ENCODE measurements around the gene ATXN1. TPM values are rescaled to one million over a fixed set of nuclear protein-coding genes. Genes with fewer than 3 reads are reported as not detected.

The ATXN1 gene
- total and polyA plus RNA-seq, 3 donors from 2014 or later, result 12.8 to 84.1 (median 64.3) TPM

GRCh38 chr6:16625291-16626265 is 135.7 kb downstream of the ATXN1 start:
- Histone ChIP-seq H3K4me1 (no peaks in the 10 kb centered on the region), H3K4me3 (no peak overlapping the region), H3K27me3 (no peaks in the 10 kb centered on the region), H3K9me3 (no peaks in the 10 kb centered on the region), H3K27ac (no peak overlapping the region), H3K36me3 (ENCODE audit: low read depth, missing control alignments) (no peaks in the 10 kb centered on the region)
- whole genome bisulfite sequencing, 2 donors, result 75 to 78% methylated on average over 10 of the region's 10 CpGs
- no peak for DNase-seq
- intact Hi-C loops (cut with DNase I; ENCODE audit: low total_unique reads), result no loop called here
- no peak for TF ChIP-seq POLR2A (IDR thresholded peaks at IDR 0.05)

DNA sequence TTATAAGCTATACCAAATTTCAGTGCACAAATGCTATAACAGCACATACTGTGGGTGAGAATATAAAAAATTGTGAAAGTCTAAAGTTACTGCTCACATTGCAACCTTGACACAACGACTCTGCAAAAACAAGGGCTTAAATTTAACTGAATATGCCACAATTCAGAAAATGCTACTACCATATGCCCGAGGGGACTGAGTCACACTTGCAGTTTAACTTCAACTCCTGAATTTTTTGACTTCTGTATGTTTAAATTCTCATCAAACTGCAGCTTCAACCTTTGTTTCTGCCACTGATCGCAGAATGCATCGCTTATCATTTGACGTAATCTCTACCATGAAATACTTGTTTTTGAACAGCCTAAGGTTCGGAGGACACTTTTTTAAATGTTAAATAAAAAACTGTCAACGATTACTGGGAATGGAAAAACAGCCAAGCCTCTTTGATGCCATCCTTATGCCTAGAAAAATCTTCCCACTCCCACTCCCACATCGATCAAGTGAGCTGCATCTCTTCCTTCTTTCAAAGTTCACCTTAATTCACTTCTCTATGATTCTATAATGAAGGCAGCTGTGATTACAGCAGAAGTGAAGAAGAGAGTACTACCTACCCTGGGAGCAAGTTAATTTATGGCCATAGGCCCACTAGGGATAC is 136.5 kb downstream of the ATXN1 start:
- Histone ChIP-seq H3K36me3 (ENCODE audit: low read depth, missing control alignments) (no peaks in the 10 kb centered on the region), H3K27me3 (no peaks in the 10 kb centered on the region), H3K27ac (no peak overlapping the region), H3K9me3 (no peaks in the 10 kb centered on the region), H3K4me3 (no peak overlapping the region), H3K4me1 (no peaks in the 10 kb centered on the region)
- intact Hi-C loops (cut with DNase I; ENCODE audit: low total_unique reads), result no loop called here
- no peak for DNase-seq
- 83 to 89% methylated on average over 8 of the region's 8 CpGs for WGBS, 2 donors
- no peak for TF ChIP-seq POLR2A (IDR thresholded peaks at IDR 0.05)
- TF ChIP-seq, protein P1, sequence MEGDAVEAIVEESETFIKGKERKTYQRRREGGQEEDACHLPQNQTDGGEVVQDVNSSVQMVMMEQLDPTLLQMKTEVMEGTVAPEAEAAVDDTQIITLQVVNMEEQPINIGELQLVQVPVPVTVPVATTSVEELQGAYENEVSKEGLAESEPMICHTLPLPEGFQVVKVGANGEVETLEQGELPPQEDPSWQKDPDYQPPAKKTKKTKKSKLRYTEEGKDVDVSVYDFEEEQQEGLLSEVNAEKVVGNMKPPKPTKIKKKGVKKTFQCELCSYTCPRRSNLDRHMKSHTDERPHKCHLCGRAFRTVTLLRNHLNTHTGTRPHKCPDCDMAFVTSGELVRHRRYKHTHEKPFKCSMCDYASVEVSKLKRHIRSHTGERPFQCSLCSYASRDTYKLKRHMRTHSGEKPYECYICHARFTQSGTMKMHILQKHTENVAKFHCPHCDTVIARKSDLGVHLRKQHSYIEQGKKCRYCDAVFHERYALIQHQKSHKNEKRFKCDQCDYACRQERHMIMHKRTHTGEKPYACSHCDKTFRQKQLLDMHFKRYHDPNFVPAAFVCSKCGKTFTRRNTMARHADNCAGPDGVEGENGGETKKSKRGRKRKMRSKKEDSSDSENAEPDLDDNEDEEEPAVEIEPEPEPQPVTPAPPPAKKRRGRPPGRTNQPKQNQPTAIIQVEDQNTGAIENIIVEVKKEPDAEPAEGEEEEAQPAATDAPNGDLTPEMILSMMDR (IDR thresholded peaks at IDR 0.05), result no peak

- no peak overlapping the region for H3K27ac ChIP-seq
- TF ChIP-seq, protein P1 (IDR thresholded peaks at IDR 0.05), result no peak
- TF ChIP-seq POLR2A (IDR thresholded peaks at IDR 0.05), result no peak
- no peak overlapping the region for H3K4me3 ChIP-seq
- H3K9me3 ChIP-seq, result no peaks in the 10 kb centered on the region
- no peaks in the 10 kb centered on the region for H3K36me3 ChIP-seq (ENCODE audit: low read depth, missing control alignments)
- intact Hi-C loops (cut with DNase I; ENCODE audit: low total_unique reads), result no loop called here
- DNase-seq, result no peak
- WGBS, 2 donors, result 93 to 98% methylated on average over 4 of the region's 4 CpGs
- H3K4me1 ChIP-seq, result no peaks in the 10 kb centered on the region
- H3K27me3 ChIP-seq, result no peaks in the 10 kb centered on the region
Measured at GRCh38 chr6:16623731-16624130, 137.5 kb downstream of the ATXN1 start.

DNA sequence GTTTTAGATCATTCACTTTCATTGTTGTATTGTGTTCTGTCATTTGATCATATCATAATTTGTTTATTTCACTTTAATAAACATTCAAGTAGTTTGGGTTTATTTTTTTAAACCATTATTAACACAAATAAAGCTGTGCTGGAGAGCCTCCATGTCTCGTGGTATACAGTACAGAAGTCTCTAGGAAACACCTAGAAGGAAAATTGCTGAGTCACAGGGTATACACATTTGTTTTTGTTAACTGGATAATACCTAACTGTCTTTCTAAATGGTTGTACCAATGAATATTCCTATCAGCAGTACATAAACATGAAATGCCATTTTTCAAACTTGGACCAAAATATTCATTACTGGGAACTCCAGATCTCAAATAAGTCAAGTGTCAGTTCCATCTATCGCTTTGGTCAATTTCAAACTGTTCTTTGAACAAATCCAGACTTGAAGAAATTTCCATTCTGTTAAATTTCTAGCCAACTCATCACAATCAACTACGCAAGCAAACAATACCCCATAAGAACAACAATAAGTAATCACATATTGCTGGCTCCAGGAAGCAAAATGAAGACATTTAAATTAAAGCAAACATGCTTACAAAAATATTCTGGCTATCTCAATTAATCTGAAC is 138.1 kb downstream of the ATXN1 start:
- Histone ChIP-seq H3K9me3 (no peaks in the 10 kb centered on the region), H3K4me3 (no peak overlapping the region), H3K27me3 (no peaks in the 10 kb centered on the region), H3K4me1 (no peaks in the 10 kb centered on the region), H3K27ac (no peak overlapping the region), H3K36me3 (ENCODE audit: low read depth, missing control alignments) (no peaks in the 10 kb centered on the region)
- intact Hi-C loops (cut with DNase I; ENCODE audit: low total_unique reads), result no loop called here
- no peak for TF ChIP-seq POLR2A (IDR thresholded peaks at IDR 0.05)
- TF ChIP-seq, protein P1 (IDR thresholded peaks at IDR 0.05), result no peak
- WGBS, 2 donors, result 63 to 82% methylated on average over 3 of the region's 3 CpGs
- DNase-seq, result no peak

DNA sequence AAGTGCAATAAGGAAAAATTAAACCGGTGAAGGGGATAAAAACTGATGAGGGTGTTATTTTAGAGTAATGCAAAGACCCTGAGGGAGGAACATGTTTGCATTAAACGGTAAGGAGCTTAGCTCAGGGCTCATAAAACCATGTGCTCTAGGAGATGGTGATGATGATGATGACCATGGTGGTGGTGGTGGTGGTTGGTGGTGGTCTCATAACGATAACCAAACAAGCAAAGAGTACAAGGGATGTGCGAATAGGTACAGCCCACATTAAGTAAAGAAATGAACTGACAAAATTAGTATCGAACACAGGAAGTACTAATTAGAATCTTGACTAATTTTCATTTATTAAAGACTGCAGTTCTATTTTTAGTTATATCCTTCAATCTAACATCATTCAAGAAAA is 139.1 kb downstream of the ATXN1 start:
- no peak overlapping the region for H3K27ac ChIP-seq
- TF ChIP-seq, protein P1 (IDR thresholded peaks at IDR 0.05), result no peak
- TF ChIP-seq POLR2A (IDR thresholded peaks at IDR 0.05), result no peak
- H3K9me3 ChIP-seq, result no peaks in the 10 kb centered on the region
- intact Hi-C loops (cut with DNase I; ENCODE audit: low total_unique reads), result no loop called here
- no peak for DNase-seq
- no peak overlapping the region for H3K4me3 ChIP-seq
- WGBS, 2 donors, result 92 to 93% methylated on average over 5 of the region's 5 CpGs
- H3K4me1 ChIP-seq, result no peaks in the 10 kb centered on the region
- no peaks in the 10 kb centered on the region for H3K36me3 ChIP-seq (ENCODE audit: low read depth, missing control alignments)
- no peaks in the 10 kb centered on the region for H3K27me3 ChIP-seq

Data from testis (tissue), 3 donors.